ENCODE measurements around the gene TARDBP. TPM values are rescaled to one million over a fixed set of nuclear protein-coding genes. Genes with fewer than 3 reads are reported as not detected.
"Not testable (repeated sequence)": the region's sequence is repeated elsewhere in the genome, so short reads cannot be mapped to it uniquely, and the experiment has no call there.

Gene TARDBP
- total RNA-seq, 1 experiment from 2014 or later, result 196 TPM

- intact Hi-C loops (cut with micrococcal nuclease; ENCODE audit: unreplicated experiment), result no loop called here
- Histone ChIP-seq H3K36me3 (ENCODE audit: control insufficient read depth, insufficient read depth, low read length) (peaks cover 25% of the 10 kb centered on the region), H3K4me3 (ENCODE audit: low read depth in 2 of 2, low read length in 2 of 2) (peak overlapping the region; percentile 83 to 96), H3K27me3 (ENCODE audit: control insufficient read depth, insufficient read depth, low read length) (no peaks in the 10 kb centered on the region), H3K4me1 (ENCODE audit: control insufficient read depth, insufficient read depth, low read length) (peaks cover 9% of the 10 kb centered on the region), H3K27ac (ENCODE audit: low read length) (peak overlapping the region; percentile 97), H3K9me3 (ENCODE audit: control insufficient read depth, insufficient read depth, low read depth, low read length) (no peaks in the 10 kb centered on the region)
- POLR2A ChIA-PET, result interaction anchor here (1.2 kb wide), 1 partner anchor 27 kb away, joined by 3 read pairs; no protein-coding TSS in a partner anchor
- no peak for DNase-seq (ENCODE audit: low read depth, low spot score)
- in situ Hi-C loops (cut with HindIII; ENCODE audit: low pct_unique_long_range_greater_than_20kb, low sequenced_read_pairs), result no loop called here
- ATAC-seq, result peak; percentile 27
- CTCF ChIA-PET, result no interaction called here
- no TSS peak for BruUV-seq (replicated peaks)
- 0 out of 2 replicates have a peak, but pooled peaks have one; percentile 2 for TF ChIP-seq SIN3A (IDR thresholded peaks at IDR 0.05; ENCODE audit: borderline replicate concordance, insufficient read depth, low read depth, low read length)
- TF ChIP-seq REST (IDR thresholded peaks at IDR 0.05; ENCODE audit: insufficient read depth in 1 of 2, low read depth in 2 of 2, low read length in 1 of 2), result no peak
- TF ChIP-seq POLR2AphosphoS5 (IDR thresholded peaks at IDR 0.05; ENCODE audit: low read depth, low read length), result no peak
These were observed 692 bp downstream of the TARDBP start for GRCh38 chr1:11013160-11013531.

- BruUV-seq (replicated peaks); CTCF ChIA-PET; H3K27me3 ChIP-seq (ENCODE audit: control insufficient read depth, insufficient read depth, low read length); H3K4me1 ChIP-seq (ENCODE audit: control insufficient read depth, insufficient read depth, low read length); H3K4me3 ChIP-seq (ENCODE audit: low read depth in 2 of 2, low read length in 2 of 2); H3K27ac ChIP-seq (ENCODE audit: low read length); ATAC-seq; intact Hi-C loops (cut with micrococcal nuclease; ENCODE audit: unreplicated experiment); in situ Hi-C loops (cut with HindIII; ENCODE audit: low pct_unique_long_range_greater_than_20kb, low sequenced_read_pairs); POLR2A ChIA-PET; H3K9me3 ChIP-seq (ENCODE audit: control insufficient read depth, insufficient read depth, low read depth, low read length); DNase-seq (ENCODE audit: low read depth, low spot score): not testable (repeated sequence)
- peaks cover 39% of the 10 kb centered on the region for H3K36me3 ChIP-seq (ENCODE audit: control insufficient read depth, insufficient read depth, low read length)
These were observed 6.9 kb downstream of the TARDBP start for GRCh38 chr1:11019358-11019757.

- DNase-seq (ENCODE audit: low read depth, low spot score) (no peak), ATAC-seq (no peak)
- TF ChIP-seq CTCF (IDR thresholded peaks at IDR 0.05) (no peak), TCF7L2 (IDR thresholded peaks at IDR 0.05; ENCODE audit: low read depth, low read length) (no peak), SIN3A (IDR thresholded peaks at IDR 0.05; ENCODE audit: borderline replicate concordance, insufficient read depth, low read depth, low read length) (no peak), POLR2AphosphoS5 (IDR thresholded peaks at IDR 0.05; ENCODE audit: low read depth, low read length) (no peak), REST (IDR thresholded peaks at IDR 0.05; ENCODE audit: insufficient read depth in 1 of 2, low read depth in 2 of 2, low read length in 1 of 2) (no peak)
- intact Hi-C loops (cut with micrococcal nuclease; ENCODE audit: unreplicated experiment) (no loop called here), in situ Hi-C loops (cut with HindIII; ENCODE audit: low pct_unique_long_range_greater_than_20kb, low sequenced_read_pairs) (no loop called here)
- Histone ChIP-seq H3K36me3 (ENCODE audit: control insufficient read depth, insufficient read depth, low read length) (peaks cover 43% of the 10 kb centered on the region), H3K9me3 (ENCODE audit: control insufficient read depth, insufficient read depth, low read depth, low read length) (no peaks in the 10 kb centered on the region), H3K4me3 (ENCODE audit: low read depth in 2 of 2, low read length in 2 of 2) (no peak overlapping the region), H3K27ac (ENCODE audit: low read length) (no peak overlapping the region), H3K4me1 (ENCODE audit: control insufficient read depth, insufficient read depth, low read length) (no peaks in the 10 kb centered on the region), H3K27me3 (ENCODE audit: control insufficient read depth, insufficient read depth, low read length) (no peaks in the 10 kb centered on the region)
- no TSS peak for BruUV-seq (replicated peaks)
- POLR2A ChIA-PET, result no interaction called here
- CTCF ChIA-PET, result no interaction called here
These were observed 7.5 kb downstream of the TARDBP start for GRCh38 chr1:11019971-11020370.

All from Panc1 (cell line).